ENCODE data around the gene LGALS14.
A peak's percentile ranks its signal among the peaks of the same experiment; 100 is the strongest.
"Not testable (repeated sequence)": the region's sequence is repeated elsewhere in the genome, so short reads cannot be mapped to it uniquely, and the experiment has no call there.

Gene LGALS14

GRCh38 chr19:39698535-39698934, 5.7 kb upstream of the LGALS14 start:
- DNase-seq, result no peak

- DNase-seq, result no peak
These were observed 3.0 kb upstream of the LGALS14 start for GRCh38 chr19:39701291-39701690.

GRCh38 chr19:39705578-39706188, 1.4 kb downstream of the LGALS14 start:
- no peak for DNase-seq

GRCh38 chr19:39708594-39708993, 4.3 kb downstream of the LGALS14 start:
- DNase-seq, result no peak

- no peak for DNase-seq
These were observed 5.0 kb downstream of the LGALS14 start for GRCh38 chr19:39709026-39709872.

GRCh38 chr19:39710333-39710890, 6.1 kb downstream of the LGALS14 start:
- DNase-seq, result no peak

GRCh38 chr19:39720144-39720543, 15.9 kb downstream of the LGALS14 start:
- not testable (repeated sequence) for DNase-seq

- no peak for DNase-seq
These were observed 21.7 kb downstream of the LGALS14 start for GRCh38 chr19:39725995-39726394.

GRCh38 chr19:39727070-39727800, 23.0 kb downstream of the LGALS14 start:
- DNase-seq, result no peak

GRCh38 chr19:39728040-39728439, 23.8 kb downstream of the LGALS14 start:
- DNase-seq, result no peak

- DNase-seq, result no peak
These were observed 25.3 kb downstream of the LGALS14 start for GRCh38 chr19:39729594-39729993.

GRCh38 chr19:39731685-39732084, 27.4 kb downstream of the LGALS14 start:
- DNase-seq, result no peak

- DNase-seq, result no peak
These were observed 29.6 kb downstream of the LGALS14 start for GRCh38 chr19:39733841-39734240.

GRCh38 chr19:39735688-39736087, 31.4 kb downstream of the LGALS14 start:
- DNase-seq, result no peak

GRCh38 chr19:39736088-39736487, 31.8 kb downstream of the LGALS14 start:
- no peak for DNase-seq

GRCh38 chr19:39737351-39737750, 33.1 kb downstream of the LGALS14 start:
- DNase-seq, result no peak

- DNase-seq, result no peak
These were observed 33.6 kb downstream of the LGALS14 start, which contains the start of gene CLC for GRCh38 chr19:39737891-39738290. Gene CLC (minus strand): TSS chr19:39738029. CDS start chr19:39737952, 77 bp downstream.

GRCh38 chr19:39738814-39739213, 34.5 kb downstream of the LGALS14 start:
- no peak for DNase-seq

- DNase-seq, result peak; percentile 8
These were observed 36.1 kb downstream of the LGALS14 start for GRCh38 chr19:39740395-39740794.

GRCh38 chr19:39745643-39746042, 41.4 kb downstream of the LGALS14 start:
- no peak for DNase-seq

- DNase-seq, result no peak
These were observed 42.7 kb downstream of the LGALS14 start for GRCh38 chr19:39746836-39747529.

- DNase-seq, result no peak
These were observed 45.7 kb downstream of the LGALS14 start for GRCh38 chr19:39749981-39750380.

- no peak for DNase-seq
These were observed 48.1 kb downstream of the LGALS14 start for GRCh38 chr19:39752390-39752789.
